Prostate gland (tissue), 2 donors: Measurements from ENCODE around the gene TMEM51. TPM values are rescaled to one million over a fixed set of nuclear protein-coding genes. Genes with fewer than 3 reads are reported as not detected.

Experiments
- DNase-seq: peaks from one replicate; pipeline ENCODE4 v3.0.0-alpha.2; 2019; ENCODE audit warnings: low spot score
- H3K27ac ChIP-seq, 2 donors: fragments of 200-600 bp; sonication (generic); 2 replicates each; pipeline ENCODE4 v1.5.1; 2017 to 2019
- H3K27me3 ChIP-seq: fragments of 200-600 bp; sonication (generic); replicated peaks from 2 replicates; pipeline ENCODE4 v1.5.1; 2019; ENCODE audit not compliant: insufficient read depth
- H3K36me3 ChIP-seq, 2 donors: fragments of 200-600 bp; sonication (generic); 1 replicate in 1 of 2; 2 replicates in 1 of 2; pipeline versions ENCODE4 v1.5.1 to v1.8.1; 2017 to 2019
- H3K4me1 ChIP-seq: fragments of 200-600 bp; sonication (generic); replicated peaks from 2 replicates; pipeline ENCODE4 v1.5.1; 2019
- H3K4me3 ChIP-seq, 2 donors: fragments of 200-600 bp; sonication (generic); 2 replicates each; pipeline ENCODE4 v1.5.1; 2017 to 2019
- H3K9me3 ChIP-seq: fragments of 200-600 bp; sonication (generic); 2 replicates; pipeline ENCODE4 v1.5.1; 2017
- CTCF ChIP-seq, 4 experiments: fragments of 200-600 bp in 2 of 4; fragments of 450-650 bp in 2 of 4; sonication (generic) in 2 of 4; IDR thresholded peaks; 1 replicate in 3 of 4; 2 replicates in 1 of 4; pipeline ENCODE4 v1.5.1; 2016 to 2019; ENCODE audit warnings: antibody characterized with exemption in 4 of 4, mild to moderate bottlenecking in 2 of 4, moderate library complexity in 2 of 4
- POLR2A ChIP-seq: fragments of 450-650 bp; IDR thresholded peaks from one replicate; pipeline ENCODE4 v1.6.1; 2016; ENCODE audit warnings: antibody characterized with exemption, mild to moderate bottlenecking
- POLR2AphosphoS5 ChIP-seq: sonication (generic); formaldehyde crosslinking; IDR thresholded peaks from one replicate; pipeline ENCODE4 v1.6.1; 2017; ENCODE audit warnings: antibody characterized with exemption
- WGBS: methylation state at CpG from one replicate; pipeline ENCODE4 v1.1.5; 2018; 5-methylcytosine and 5-hydroxymethylcytosine counted together
- intact Hi-C: fragments of 100-400 bp; cut with DNase I; formaldehyde crosslinking; loops from one replicate; pipeline ENCODE4 v1.14.2; 2022
- total RNA-seq, 2 donors: library from RNA; depleted of rRNA; stranded (reverse); fragments of >200 nt; gene quantifications; one replicate each; pipeline ENCODE4 v1.1.0, GENCODE V29; 2016

The TMEM51 gene
- total RNA-seq, 2 donors from 2014 or later: 9.8 to 17.6 TPM

GRCh38 chr1:15120251-15120945 lies 33.1 kb upstream of the TMEM51 start:
- TF ChIP-seq CTCF (IDR thresholded peaks at IDR 0.05) (no peak), POLR2A (no peak), POLR2AphosphoS5 (no peak)
- intact Hi-C loops: loop anchor here (10.0 kb wide), 1 partner anchor 314 kb away; the partner anchor contains the start of gene CTRC
- Histone ChIP-seq H3K27ac (no peak overlapping the region), H3K36me3 (no peaks in the 10 kb centered on the region), H3K27me3 (no peaks in the 10 kb centered on the region), H3K4me1 (peaks cover 7% of the 10 kb centered on the region), H3K4me3 (no peak overlapping the region), H3K9me3 (no peaks in the 10 kb centered on the region)
- DNase-seq: no peak
- 91% methylated on average over 13 of the region's 13 CpGs for WGBS

- no peak overlapping the region for H3K27ac ChIP-seq
- DNase-seq: no peak
- no peak overlapping the region for H3K4me3 ChIP-seq
- H3K9me3 ChIP-seq: no peaks in the 10 kb centered on the region
- no peaks in the 10 kb centered on the region for H3K27me3 ChIP-seq
- no peaks in the 10 kb centered on the region for H3K36me3 ChIP-seq
- no peak for TF ChIP-seq CTCF (IDR thresholded peaks at IDR 0.05)
- no peak for TF ChIP-seq POLR2AphosphoS5
- TF ChIP-seq POLR2A: no peak
- intact Hi-C loops: loop anchor here (10.0 kb wide), 1 partner anchor 312 kb away; the partner anchor contains the start of gene CTRC
- WGBS: 92% methylated on average over 7 of the region's 7 CpGs
- no peaks in the 10 kb centered on the region for H3K4me1 ChIP-seq
These were observed 31.2 kb upstream of the TMEM51 start for GRCh38 chr1:15122331-15122730.

- intact Hi-C loops: loop anchor here (10.0 kb wide), 1 partner anchor 312 kb away; the partner anchor contains the start of gene CTRC
- H3K27me3 ChIP-seq: no peaks in the 10 kb centered on the region
- 68% methylated on average over 5 of the region's 5 CpGs for WGBS
- H3K9me3 ChIP-seq: no peaks in the 10 kb centered on the region
- DNase-seq: no peak
- no peak overlapping the region for H3K27ac ChIP-seq
- H3K4me3 ChIP-seq: no peak overlapping the region
- no peak for TF ChIP-seq CTCF (IDR thresholded peaks at IDR 0.05)
- TF ChIP-seq POLR2AphosphoS5: no peak
- TF ChIP-seq POLR2A: no peak
- no peaks in the 10 kb centered on the region for H3K36me3 ChIP-seq
- H3K4me1 ChIP-seq: no peaks in the 10 kb centered on the region
These were observed 30.3 kb upstream of the TMEM51 start for GRCh38 chr1:15123270-15123669.

- H3K27ac ChIP-seq: no peak overlapping the region
- 87% methylated on average over 9 of the region's 9 CpGs for WGBS
- DNase-seq: no peak
These were observed 29.6 kb upstream of the TMEM51 start for GRCh38 chr1:15123925-15124324.

More at GRCh38 chr1:15123925-15124324, 29.6 kb upstream of the TMEM51 start:
- Histone ChIP-seq H3K4me3 (no peak overlapping the region), H3K9me3 (no peaks in the 10 kb centered on the region), H3K4me1 (no peaks in the 10 kb centered on the region), H3K27me3 (no peaks in the 10 kb centered on the region), H3K36me3 (no peaks in the 10 kb centered on the region)
- intact Hi-C loops: loop anchor here (10.0 kb wide), 1 partner anchor 311 kb away; the partner anchor contains the start of gene CTRC
- TF ChIP-seq POLR2AphosphoS5: no peak
- TF ChIP-seq POLR2A: no peak
- TF ChIP-seq CTCF (IDR thresholded peaks at IDR 0.05): no peak
